NCI-H1694 (cell line): ENCODE data around the gene TMEM131L.
"Not testable (repeated sequence)": the region's sequence is repeated elsewhere in the genome, so short reads cannot be mapped to it uniquely, and the experiment has no call there.

Experiments used
- DNase-seq: peaks from one replicate; lab custom pipeline; 2025; lab: John Stamatoyannopoulos, UW

Gene TMEM131L

DNA sequence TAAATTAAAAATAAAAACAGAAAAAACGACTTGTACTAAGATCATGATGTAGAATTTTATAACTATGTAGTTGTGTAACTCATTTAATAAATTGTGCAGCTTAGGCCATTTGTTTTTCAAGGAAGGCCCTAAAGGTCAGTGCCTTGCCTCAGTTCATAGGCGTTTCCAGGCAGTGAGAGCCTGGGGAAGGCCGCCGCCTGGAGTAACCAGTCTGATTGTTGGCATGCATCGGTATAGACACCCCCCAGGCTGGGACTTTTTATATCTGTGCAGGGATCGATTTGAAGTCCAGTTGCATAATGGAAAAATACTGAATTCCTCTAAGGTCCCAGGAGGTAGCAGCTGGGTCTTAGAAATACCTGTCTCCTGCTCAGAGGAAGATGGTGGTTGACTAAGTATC lies 77.2 kb downstream of the TMEM131L start:
- DNase-seq = no peak

DNA sequence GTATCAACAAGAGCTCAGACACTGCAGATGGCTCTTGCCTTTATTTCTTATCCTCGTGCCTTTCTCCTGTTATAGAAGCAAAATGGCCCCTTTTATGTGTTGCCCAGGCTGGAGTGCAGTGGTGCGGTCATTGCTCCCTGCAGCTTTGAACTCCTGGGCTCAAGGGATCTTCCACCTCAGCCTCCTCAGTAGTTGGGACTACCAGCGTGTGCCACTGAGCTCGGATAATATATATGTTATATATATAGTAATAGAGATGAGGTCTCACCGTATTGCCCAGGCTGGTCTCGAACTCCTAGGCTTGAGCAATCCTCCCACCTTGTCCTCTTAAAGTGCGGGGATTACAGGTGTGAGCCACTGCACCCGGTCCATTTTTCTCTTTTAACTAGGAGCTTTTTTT lies 79.7 kb downstream of the TMEM131L start:
- DNase-seq = no peak

DNA sequence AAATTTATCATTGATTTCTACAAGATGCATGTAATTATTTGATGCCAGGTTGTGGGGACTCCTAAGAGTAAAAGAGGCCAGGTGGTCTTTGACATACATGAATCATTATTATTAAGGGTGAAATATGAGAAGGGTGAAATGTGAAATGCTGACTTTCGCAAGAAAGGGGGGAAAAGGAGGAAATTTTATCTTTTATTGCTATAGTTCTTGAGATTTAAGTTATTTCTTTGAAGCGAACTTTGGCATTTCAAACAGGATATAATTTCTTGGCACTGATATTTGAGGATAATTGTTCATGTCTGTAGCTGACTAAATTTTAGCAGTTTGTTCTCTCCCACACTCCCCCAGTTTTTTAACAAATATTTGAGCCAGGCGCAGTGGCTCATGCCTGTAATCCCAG lies 80.1 kb downstream of the TMEM131L start:
- DNase-seq = peak; percentile 1

DNA sequence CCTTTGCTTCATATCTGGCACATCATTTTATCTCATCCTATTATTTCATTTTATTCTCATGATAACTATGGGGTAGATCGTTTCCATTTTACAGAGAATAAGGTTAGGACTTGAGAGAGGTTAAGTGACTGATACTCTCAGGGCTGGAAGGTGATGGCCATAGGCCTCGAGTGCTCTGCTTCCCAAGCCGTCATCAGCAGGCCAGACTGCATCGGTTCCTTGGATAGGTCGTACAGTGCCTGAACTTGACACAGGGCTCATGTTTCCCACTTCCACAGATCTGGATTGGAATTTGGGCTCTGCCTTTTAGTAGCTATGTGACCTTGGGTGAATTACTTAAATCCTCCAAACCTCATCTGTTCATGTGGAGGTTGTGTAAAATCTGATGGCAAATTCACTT lies 81.4 kb downstream of the TMEM131L start:
- DNase-seq = no peak

DNA sequence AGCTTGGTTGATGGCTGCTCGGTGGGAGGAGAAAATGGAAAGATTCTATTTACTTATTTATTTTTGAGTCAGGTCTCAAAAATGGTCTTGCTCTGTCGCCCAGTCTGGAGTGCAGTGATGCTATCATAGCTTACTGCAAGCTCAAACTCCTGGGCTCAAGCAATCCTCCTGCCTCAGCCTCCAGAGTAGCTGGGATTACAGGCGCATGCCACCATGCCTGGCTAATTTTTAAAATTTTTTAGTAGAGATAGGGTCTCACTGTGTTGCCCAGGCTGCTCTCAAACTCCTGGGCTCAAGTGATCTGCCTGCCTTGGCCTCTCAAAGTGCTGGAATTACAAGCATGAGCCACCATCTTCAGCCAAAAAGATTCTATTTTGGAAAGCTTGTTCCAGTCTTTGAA lies 82.7 kb downstream of the TMEM131L start:
- not testable (repeated sequence) for DNase-seq

DNA sequence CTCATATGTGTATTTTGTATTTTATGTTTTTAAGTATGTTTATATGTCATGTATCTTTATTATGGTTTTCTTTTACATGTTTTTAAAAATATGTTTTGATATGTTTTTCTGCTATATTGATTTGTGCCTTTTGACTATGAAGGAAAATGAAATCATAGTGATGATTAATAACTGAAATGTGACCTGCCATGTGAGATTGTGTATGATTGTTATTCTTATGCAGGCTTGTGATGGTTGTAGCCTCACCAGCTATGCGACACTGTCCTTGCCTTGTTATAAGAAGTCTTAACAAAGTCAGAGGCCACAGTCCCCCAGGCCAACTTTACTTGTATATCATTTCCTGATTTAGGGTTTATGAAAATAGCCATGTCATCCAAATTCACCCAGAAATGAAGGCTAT lies 83.2 kb downstream of the TMEM131L start:
- DNase-seq = no peak

DNA sequence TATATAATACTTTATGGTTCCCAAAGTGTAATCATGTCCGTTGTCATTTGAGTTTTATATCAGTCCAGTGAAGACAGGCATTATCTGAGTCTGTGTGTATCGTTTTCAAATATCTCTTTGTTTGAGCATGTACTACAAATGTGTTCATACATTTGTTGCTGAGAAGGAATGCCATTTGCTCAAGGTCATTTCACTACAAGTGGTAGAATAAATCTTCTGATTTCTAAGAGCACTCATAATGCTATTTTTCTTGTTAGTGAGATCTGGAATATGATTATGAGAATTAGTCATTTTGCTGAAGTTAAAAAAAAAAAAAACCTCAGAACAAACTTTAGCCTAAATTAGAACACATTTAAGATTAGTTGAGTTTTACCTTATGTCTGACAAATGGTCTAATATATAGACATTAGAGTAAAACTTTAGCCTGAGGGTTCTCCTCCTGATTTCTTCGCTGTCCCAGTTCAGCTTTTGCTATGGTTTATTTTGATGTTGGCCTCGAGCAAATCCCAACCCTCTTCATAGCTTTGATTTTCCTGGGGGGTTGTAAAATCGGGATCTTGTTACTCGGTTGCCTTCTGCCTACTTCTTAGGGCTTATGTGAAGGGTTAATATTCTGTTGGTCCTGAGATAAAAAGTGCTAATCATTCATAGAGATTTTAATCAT lies 87.1 kb downstream of the TMEM131L start:
- DNase-seq = no peak

DNA sequence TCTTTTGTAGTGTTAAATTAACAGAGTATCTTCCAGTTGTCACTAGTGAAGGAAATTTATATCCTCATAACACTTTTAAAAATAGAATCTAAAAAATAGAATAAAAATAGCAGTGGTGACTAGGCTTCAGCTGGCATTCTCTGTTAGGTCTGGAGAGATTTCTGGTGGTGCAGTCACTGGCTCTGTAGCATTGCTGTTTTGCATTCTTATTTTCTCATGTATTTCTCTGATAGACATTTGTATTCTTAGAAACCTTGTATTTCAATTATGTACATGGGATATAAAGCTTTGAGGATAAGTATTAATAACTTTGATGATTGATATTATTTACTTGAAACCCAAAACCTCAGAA lies 87.6 kb downstream of the TMEM131L start:
- no peak for DNase-seq

DNA sequence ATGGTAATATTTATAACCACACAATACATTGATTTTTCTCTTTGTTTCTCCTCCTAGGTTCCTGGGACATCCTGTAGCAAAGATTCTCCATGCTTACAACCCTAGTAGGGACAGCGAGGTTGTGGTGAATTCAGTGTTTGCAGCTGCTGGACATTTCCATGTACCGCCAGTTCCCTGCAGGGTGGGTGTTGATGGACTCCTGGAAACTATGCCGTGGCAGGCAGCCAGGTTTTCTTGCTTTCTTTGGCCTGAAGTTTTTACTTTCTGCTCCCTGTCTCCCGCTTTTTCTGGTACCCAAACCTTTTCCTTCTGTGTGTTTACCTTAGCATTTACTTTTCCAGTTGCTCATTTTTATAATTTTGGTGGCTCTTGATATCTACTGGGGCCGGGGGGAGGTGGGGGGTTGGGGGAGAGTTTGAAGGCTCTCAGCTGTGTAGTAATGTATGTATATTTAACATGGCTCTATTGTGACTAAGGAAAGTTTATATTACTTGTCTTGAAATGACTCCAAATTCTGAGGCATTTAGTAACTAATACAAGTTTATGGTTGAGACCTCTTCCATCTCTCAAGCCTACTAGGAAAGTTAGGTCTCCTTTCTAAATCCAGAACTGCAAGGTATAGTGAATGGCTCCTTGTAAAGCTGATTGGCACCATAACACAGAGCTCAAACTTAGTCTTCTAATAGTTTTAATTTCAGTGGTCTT lies 89.7 kb downstream of the TMEM131L start:
- no peak for DNase-seq

DNA sequence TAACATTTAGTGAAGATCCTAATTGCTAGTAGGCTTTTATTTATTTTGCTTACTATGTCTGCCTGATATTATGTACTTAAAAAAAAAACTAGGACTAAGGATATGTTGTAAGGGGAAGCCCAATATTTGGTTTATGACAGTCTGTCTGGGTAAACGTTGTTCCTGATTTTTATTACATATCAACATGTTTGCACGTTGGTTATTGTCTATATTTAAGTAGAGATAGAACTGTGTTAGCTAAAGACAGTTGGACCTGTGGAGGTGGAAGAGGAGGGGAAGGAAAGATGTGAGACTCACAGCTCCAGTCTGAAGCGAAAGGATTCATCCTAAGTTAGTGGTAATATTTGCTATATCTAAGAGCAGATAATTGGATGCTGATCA lies 90.3 kb downstream of the TMEM131L start:
- DNase-seq = no peak

DNA sequence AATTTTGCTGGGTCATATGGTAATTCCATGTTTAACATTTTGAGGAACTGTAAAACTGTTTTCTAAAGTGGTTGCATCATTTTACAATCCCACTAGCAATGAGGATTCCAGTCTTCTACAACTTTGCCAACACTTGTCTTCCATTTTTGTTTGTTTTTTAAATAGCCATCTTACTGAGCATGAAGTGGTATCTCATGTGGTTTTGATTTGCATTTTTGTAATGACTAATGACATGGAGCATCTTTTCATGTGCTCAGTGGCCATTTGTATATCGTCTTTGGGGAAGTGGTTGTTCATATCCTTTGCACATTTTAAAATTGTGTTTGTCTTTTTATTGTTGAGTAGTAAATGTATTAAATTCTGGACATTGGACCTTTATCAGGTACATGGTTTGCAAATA lies 94.7 kb downstream of the TMEM131L start:
- DNase-seq = no peak

DNA sequence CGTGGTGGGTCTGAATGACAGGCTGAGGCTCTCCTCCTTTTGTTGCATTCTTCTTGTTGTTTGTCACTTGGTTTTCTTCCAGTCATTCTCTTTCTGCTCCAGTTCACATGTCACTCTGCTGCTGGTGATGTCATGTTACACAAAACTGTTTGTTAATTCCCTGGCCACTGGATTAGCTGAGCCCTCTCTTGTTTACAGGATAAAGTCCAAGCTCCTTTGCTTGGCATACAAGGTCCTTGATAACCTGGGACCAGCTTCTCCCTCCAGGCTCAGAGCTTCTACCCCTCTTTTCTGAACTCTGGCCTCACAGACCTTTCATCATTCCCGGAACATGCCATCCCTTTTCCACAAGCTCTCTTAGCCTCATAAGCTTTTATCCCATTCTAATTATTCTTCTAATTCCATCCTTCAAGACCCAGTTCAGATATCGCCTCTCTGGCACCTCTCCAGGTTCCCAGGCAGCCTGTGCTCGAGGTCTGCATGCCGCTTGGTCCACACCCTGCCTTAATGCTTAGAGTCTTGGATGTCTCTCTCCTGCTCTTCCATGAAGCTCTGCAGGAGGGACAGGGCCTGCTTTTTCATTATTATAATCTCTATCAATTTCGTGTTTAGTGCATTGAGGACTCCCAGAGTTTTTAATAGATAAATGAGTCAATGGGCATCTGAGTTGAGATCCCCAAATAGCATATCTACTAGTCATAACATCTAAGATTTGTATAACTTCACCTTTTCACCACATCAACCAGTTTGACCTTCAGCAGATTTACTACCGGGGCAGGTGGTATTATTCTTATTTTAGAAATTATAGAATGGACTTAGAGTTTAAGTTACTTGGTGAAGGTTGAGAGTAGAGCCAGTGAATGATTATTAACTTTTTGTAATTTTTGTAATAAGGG lies 98.7 kb downstream of the TMEM131L start:
- DNase-seq = no peak

DNA sequence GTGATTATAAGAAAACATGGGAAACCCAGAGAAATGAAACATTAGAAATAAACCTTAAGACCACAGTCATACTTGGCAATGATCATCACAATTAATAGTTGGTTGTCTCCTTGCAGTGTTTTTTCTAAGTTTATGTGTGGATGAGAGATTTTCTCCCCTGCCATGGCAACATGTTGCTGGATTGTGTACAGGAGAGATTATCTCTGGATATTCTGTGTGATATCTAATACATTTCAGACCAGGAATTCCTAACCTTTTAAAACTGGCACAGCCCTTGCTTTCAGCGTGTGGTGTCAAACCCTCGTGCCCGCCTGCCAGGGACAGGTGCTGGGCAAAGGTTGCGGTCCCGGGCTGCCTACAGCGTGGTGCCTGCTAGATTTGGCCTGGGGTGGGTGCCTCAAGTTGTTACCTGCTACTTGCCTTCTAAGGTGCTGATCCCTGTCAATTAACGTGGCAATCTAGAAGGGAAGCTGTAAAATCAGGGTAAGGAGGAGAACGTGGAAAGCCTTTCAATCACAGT lies 100.5 kb downstream of the TMEM131L start:
- no peak for DNase-seq

DNA sequence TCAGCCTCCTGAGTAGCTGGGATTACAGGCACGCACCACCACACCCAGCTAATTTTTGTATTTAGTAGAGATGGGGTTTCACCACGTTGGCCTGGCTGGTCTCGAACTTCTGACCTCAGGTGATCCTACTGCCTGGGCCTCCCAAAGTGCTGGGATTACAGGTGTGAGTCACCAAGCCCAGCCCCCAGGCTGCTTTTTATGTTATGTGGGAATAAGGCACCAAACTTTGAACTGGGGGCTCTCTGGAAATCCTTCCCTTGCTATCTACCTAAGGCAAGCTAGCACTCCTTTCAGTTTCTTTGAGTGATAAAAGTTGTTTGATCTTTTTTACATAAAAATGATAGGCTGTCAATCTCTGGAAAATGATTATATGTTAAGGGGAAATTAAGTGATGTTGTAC lies 101.5 kb downstream of the TMEM131L start:
- DNase-seq = not testable (repeated sequence)

DNA sequence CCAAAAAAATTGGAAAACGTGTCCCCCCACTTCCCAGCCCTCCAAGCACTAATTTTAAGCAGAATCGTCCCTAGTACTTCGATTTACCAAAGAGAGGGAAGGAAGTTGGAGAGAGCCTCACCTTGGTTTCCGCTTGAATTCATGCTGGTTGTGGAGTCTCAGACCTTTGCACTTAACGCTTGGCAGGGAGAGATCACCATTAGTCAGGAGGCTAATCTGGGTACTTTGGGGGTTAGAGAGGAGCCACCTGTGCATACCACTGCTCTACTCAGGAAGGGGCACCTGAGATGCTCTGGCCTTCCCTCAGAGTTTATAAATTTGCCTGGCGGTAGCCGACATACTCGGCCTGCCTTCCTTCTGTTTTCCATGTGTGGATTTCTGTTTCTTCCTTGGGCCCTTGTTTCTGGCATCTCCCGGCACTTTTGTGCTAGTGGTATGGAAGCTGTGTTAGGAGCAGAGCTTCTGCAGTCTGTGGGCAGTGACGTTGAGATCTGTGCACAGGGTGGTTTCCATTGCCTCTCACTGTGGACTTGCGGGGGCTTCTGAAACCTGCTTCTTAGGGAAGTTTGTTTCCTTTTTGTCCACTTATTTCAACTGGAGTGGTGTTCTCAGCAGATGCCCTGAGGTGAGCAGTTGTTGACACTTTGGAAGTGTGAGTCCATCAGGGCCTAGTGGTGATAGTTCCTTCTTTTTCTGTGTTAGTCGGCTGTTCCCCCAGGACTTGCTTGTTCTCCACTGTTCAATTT lies 104.2 kb downstream of the TMEM131L start:
- no peak for DNase-seq

DNA sequence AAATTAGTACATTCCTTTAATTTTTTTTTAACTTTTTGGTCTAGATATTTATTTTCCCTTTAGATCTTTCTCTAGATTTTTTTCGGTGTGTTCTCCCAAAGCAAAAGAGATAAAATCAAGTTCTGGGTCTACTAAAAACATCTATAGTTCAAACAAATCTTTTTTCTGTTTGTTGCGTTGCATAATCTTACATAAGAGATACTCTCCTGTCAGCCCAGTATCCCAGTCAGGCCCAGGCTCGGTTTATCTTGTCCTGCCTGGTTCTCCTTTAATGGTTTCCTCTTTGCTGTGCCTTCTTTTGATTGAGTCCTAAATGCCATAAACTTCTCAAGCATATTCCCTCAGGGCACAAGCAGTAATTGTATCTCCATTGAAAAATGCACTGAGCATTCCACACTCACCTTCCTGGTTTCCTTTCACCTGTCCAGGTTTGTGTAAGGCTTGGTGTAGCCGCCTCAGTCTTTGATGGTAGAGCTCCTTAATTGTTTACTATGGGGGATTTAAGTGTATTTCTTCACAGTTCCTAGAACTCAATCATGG lies 104.9 kb downstream of the TMEM131L start:
- no peak for DNase-seq

DNA sequence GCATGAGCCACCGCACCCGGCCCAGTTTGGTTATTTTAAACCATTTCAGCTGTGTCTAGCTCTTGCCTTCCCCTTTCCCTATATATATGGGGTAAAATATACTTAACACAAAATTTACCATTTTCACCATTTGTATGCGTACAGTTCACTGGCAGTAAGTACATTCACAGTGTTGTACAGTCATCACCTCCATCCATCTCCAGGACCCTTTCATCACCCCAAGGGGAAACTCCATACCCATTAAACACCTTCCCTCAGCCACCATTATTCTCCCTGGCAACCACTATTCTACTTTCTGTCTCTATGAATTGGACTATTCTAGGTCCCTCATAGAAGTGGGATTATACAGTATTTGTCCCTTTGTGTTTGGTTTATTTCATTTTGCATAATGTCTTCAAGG lies 106.4 kb downstream of the TMEM131L start:
- DNase-seq = no peak

DNA sequence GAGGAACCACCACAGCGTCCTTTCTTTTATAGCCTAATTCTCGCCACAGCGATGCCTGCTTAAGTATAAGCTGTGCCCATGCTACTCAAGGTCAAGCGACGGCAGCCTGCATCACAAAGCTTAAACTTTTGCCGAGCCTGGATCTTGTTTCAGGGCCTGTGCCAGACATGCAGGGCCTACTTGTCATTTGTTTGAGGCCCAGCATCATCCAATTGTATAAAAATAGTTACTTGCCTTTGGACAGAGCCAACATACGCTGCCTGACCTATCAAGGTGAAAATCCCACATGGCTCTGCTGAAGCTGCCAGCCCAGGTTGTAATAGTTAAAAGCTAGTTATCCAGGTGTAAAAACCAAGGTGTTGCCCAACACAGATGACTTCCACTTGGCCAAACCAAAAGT lies 107.1 kb downstream of the TMEM131L start:
- DNase-seq = no peak

DNA sequence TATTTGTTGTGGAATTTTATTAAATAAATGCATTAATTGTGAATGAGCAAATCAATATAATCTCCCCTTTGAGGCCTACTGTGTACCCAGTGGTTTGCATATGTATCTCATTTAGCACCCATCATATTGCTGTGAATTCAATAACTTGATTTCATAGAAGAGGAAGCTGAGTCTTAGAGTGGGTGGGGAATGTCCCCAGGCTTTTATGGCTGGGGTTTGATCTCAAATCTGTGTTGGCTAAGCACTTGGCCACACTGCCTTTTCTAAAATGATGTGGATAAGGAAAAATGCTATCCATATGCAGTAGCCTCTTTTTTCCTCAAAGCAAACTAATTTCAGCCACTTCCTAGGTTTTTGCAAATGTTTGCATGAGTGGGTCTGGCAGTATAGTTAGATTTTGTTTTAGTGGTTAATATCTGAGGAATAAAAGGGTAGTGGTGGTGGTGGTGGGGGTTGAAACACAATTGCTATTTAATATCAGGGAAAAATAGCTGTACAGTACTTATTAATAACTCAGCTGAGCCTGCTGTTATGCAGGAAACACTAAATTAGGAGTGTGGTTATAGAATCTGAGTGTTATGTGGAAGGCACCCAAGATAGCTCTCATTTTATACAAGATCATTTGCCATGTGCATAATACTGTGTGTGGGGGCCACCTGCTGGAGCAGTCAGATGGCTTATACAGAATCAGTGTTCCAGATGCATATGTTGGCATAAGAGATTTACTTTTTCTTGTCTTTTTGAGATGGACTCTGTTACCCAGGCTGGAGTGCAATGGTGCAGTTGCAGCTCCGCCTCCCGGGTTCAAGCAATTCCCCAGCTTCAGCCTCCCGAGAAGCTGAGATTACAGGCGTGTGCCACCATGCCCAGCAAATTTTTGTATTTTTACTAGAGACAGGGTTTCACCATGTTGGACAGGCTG lies 108.0 kb downstream of the TMEM131L start:
- peak; percentile 63 for DNase-seq

DNA sequence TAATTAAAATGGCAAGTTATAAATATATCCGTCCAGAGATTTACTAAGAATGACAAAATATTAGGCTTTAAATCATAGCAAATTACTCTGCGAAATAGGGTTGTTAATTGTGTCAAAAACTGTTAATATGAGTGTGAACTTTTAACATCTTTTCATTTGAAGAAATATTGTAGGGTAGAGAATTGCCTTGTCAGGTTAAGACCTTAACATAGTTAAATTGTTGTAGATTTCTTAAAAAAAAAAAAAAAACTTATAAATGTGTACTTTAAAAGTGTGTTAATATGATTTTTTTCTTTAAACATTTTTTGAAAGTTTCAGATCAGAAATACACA lies 110.2 kb downstream of the TMEM131L start:
- DNase-seq = no peak

DNA sequence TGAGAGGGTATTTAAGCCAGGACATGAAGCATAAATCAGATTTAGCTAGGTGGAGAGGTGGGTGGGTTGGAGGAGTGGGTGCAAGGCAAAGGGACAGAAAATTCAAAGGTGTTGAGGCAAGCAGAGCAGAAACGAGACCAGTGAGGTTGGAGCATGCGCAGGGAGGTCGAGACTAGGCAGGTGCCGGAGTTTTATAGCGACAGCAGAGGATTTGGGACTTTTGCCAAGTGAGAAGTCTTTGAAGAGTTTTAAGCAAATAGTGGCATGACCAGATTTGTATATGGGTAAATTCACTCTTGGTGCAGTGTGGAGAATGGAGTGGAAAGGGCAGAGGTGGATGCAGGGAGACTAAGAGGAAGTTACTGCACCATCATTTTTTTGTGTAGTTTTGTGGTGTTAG lies 110.9 kb downstream of the TMEM131L start:
- no peak for DNase-seq
